Activated CD8-positive, alpha-beta memory T cell treated with anti-CD3 and anti-CD28 coated beads for 36 hours (primary cell): ENCODE measurements around the gene NOTCH4. TPM values are rescaled to one million over a fixed set of nuclear protein-coding genes. Genes with fewer than 3 reads are reported as not detected.
"Not testable (repeated sequence)": the region's sequence is repeated elsewhere in the genome, so short reads cannot be mapped to it uniquely, and the experiment has no call there.

Source experiments
- CTCF ChIA-PET: fragments of 350-600 bp; sonication (Branson Sonifier 250); formaldehyde crosslinking; loops from one replicate; lab custom pipeline; 2021; ENCODE audit warnings: antibody characterized with exemption; lab: Charles Lee
- POLR2A ChIA-PET: fragments of 350-600 bp; sonication (Branson Sonifier 250); formaldehyde crosslinking; loops from one replicate; lab custom pipeline; 2021; ENCODE audit warnings: antibody characterized with exemption; lab: Charles Lee
- total RNA-seq, 2 experiments: library from RNA; stranded (reverse); gene quantifications; one replicate each; pipeline ENCODE4 v1.2.3, GENCODE V29; 2021

Gene NOTCH4
- total RNA-seq, 2 experiments from 2014 or later = 1.4 to 1.5 TPM

DNA sequence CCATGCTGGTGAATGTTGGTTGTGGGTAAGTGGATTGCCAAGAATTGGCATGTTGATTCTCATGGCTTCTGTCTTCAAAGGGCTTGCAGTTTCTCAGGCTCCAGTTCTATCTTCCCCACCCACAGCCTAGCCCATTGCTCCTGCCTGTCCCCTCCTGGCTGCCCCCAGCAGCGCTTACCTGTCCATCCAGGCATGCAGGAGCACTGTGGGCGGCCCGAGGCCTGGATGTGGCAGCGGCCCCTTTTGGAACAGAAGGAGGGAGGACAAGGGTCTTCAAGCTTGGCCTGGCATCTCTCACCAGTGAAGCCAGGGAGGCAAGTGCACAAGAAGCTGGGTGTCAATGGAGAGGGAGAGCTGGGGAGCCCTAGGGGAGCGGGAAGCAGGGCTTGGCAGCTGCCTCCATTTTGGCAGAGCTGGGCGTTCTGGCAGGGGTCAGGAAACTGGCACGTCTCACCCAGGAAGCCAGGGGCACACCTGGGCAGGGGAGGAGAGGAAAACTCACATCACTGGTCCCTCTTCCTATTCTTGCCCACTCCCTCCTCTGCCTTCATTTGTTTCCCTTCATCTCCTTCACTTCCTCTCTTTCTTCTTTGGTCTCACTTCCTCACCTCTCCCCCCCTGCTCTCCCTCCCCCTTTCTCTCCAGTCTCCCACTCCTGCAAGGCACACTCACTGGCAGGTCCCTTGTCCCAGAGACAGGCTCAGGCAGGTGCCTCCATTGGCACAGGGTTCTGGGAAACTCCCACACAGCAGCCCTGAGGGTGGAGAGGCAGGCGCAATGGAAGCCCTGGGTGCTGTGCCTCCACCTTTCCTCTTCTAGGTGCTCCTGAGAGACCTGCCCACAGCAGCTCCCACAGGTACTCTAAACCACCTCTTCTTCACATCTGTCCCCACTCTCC is 1.3 kb downstream of the NOTCH4 start:
- CTCF ChIA-PET = no interaction called here
- POLR2A ChIA-PET = no interaction called here

DNA sequence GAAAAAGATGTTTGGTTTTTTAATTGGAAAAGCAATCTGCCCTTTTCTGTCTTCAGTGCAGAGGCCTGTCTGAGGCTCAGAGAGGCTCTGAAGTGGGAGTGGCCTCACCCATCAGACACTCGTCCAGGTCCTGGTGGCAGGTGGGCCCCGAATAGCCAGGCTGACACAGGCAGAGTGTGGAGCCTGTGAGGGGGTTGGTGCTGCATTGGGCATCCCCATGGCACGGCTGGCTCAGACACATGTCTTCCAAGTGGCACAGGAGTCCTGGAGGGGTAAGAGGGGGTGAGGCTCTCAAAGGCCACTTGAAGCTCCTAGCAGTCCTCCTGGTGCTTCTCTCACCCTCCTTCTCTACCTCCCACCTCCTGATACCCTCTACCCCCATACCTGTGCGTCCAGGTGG is 3.8 kb downstream of the NOTCH4 start:
- CTCF ChIA-PET = no interaction called here
- POLR2A ChIA-PET = no interaction called here

- ChIA-PET POLR2A (no interaction called here), CTCF (no interaction called here)
Measured at GRCh38 chr6:32218167-32218566, 5.7 kb downstream of the NOTCH4 start.

DNA sequence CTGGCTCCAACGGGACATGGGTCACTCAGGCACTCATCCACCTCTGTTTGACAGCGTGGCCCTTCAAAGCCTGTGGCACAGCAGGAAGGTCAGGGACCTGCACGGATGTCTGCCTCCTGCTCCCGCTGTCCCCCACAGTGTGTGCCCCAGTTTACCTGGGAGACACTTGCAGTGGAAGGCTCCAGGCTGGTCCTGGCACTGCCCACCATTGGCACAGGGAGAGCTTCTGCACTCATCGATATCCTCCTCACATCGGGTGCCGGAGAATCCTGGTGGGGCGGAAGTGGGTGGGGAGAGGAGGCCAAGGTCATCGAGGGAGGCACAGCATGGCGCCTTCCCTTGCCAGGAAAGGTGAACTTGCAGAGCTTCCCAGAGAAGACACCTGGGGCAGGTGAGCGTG is 6.9 kb downstream of the NOTCH4 start:
- CTCF ChIA-PET = no interaction called here

GRCh38 chr6:32216285-32216684 is 7.6 kb downstream of the NOTCH4 start:
- CTCF ChIA-PET = no interaction called here
- POLR2A ChIA-PET = no interaction called here

More for the DNA sequence above, 6.9 kb downstream of the NOTCH4 start:
- POLR2A ChIA-PET = no interaction called here

- POLR2A ChIA-PET = no interaction called here
- CTCF ChIA-PET = no interaction called here
Measured at GRCh38 chr6:32215617-32216016, 8.2 kb downstream of the NOTCH4 start.

DNA sequence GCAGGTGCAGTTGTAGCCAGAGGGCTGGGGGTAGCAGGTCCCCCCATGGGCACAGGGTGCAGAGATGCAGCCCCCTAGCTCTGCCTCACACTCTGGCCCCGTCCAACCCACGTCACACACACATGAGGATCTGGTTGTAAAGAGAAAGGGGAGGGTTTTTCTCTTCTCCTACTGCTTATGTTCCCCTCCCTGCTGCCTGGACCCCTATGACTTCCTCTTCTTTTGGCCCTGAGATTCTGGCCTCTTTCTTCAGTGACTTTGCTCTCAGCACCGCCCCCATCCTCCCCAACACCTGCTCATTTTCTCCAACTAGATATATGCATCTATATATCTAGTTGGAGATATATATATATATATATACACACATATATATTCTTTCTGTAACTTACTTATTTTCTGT is 9.7 kb downstream of the NOTCH4 start:
- ChIA-PET CTCF (no interaction called here), POLR2A (no interaction called here)

DNA sequence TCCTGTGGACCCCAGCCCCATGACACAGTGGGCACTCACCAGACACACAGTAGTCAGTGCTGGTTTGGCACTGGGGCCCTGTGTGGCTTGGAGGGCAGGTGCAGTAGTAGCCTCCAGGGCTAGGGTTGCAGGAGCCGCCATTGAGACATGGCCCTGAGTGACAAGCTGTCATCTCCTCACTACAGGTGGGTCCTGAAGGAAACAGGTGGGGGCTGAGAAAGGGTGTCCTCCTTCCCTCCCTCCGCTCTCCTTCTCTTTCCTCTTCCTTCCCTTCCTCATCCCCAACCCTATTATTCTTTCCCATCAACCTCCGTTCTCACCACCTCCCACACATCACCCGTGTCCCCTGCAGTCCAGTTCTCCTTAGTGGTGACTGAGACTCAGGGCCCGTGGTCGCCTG is 10.2 kb downstream of the NOTCH4 start:
- POLR2A ChIA-PET = no interaction called here
- CTCF ChIA-PET = interaction anchor here (0.7 kb wide), 1 partner anchor 553 kb away, joined by 3 read pairs; no protein-coding TSS in a partner anchor

DNA sequence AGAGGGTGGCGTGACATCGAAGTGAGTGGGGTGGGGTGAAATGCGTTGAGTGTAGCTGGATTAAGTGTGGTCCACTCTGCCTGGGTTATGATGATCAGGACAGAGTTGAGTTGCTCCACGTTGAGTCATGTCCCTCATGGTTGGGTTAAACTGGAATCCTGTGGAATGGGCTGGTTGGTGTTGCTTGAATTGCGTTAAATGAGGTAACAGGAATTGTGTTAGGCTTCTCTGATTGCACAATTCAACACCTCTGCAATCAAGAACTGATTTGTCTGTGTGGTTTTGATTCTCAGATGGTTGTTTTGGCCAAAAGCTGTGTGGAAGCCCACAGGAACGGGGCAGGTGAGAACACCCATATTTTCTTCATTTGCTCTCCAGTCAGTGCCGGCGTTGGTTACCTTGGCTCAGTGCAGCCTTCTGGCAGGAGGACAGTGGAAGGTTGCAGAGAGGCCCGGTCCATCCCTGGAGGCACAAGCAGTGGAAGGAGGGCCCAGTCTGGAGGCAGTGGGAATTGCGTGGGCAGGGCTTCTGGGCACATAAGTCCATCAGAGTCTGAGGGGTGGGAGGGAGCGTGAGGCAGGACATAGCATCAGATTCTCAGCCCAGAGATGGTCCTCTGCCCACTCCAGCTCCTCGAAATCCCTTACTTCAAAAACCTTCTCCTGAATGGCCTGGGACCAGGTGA is 11.6 kb downstream of the NOTCH4 start:
- POLR2A ChIA-PET = no interaction called here
- CTCF ChIA-PET = no interaction called here

- CTCF ChIA-PET, POLR2A ChIA-PET: not testable (repeated sequence)
Measured at GRCh38 chr6:32211432-32211831, 12.4 kb downstream of the NOTCH4 start.

- POLR2A ChIA-PET = no interaction called here
- CTCF ChIA-PET = no interaction called here
Measured at GRCh38 chr6:32210191-32210601, 13.7 kb downstream of the NOTCH4 start.

GRCh38 chr6:32208996-32209395 is 14.9 kb downstream of the NOTCH4 start:
- CTCF ChIA-PET = no interaction called here

GRCh38 chr6:32204268-32204715 is 19.6 kb downstream of the NOTCH4 start:
- CTCF ChIA-PET = no interaction called here
- POLR2A ChIA-PET = no interaction called here

More at GRCh38 chr6:32208996-32209395, 14.9 kb downstream of the NOTCH4 start:
- POLR2A ChIA-PET = no interaction called here

DNA sequence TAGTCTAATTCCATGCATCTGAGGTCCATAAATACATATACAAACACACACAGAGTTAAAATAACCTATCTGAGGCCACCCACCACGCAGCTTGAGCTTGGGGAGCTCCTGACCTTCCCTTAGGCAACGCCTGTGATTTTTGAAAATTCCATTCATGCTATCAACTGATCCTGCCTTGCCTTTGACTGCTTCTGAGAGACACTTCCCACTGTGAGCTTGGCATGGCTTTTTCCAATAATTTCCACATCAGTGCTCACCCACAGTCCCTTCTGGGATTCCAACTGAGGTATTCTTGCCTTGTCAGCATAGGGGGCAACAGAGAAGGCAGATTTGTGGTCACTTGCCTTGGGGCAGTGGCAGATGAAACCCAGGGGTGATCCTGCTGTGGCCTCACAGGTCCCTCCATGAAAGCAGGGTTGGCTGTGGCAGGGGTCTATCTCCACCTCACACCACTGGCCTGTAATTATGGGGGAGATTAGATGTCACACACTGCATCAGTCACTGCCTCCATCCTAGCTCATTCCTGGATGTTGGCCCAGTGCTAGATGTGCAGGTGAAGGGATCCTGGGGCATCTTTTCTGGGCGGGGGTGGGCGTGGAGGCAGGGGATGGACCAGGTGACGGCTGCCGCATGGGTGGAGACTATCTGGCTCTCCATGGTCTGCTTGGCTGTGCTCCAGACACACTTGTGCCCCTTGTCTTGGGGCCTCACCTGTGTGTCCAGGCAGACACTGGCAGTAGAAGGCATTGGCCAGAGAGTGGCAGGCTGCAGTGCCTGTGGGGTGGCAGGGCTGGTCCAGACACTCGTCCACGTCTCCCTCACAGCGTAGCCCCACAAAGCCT is 20.2 kb downstream of the NOTCH4 start:
- ChIA-PET CTCF (interaction anchor here (0.7 kb wide), 1 partner anchor 22 kb away, joined by 4 read pairs; no protein-coding TSS in a partner anchor), POLR2A (no interaction called here)

- ChIA-PET POLR2A (no interaction called here), CTCF (no interaction called here)
Measured at GRCh38 chr6:32202186-32202585, 21.7 kb downstream of the NOTCH4 start.

GRCh38 chr6:32200711-32201475 is 23.0 kb downstream of the NOTCH4 start:
- POLR2A ChIA-PET = no interaction called here
- CTCF ChIA-PET = no interaction called here

DNA sequence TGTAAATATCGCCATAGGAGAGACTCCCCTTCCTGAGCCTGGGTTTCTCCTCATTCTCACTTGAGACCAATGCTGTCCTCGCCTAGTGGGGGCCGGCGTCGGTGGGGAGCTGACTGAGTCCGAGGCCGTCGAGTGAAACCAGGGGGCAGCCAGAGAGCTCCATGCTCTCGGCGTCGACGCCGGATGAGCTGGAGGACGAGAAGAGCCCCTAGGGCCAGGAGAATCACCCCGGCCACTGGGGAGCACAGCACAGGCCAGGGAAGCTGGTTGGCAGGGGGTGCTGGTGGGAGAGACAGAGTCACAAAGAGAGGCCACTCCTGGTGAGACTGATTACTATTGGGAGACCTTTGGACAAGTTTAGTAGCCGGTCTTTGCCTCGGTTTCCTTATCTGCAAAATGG is 25.0 kb downstream of the NOTCH4 start:
- ChIA-PET CTCF (no interaction called here), POLR2A (no interaction called here)

GRCh38 chr6:32198345-32198696 is 25.5 kb downstream of the NOTCH4 start:
- POLR2A ChIA-PET = interaction anchor here (0.7 kb wide), 1 partner anchor 1073 kb away, joined by 7 read pairs; the partner anchor contains the start of genes RPS18 and VPS52
- CTCF ChIA-PET = no interaction called here
